ENCODE measurements around the gene RASGRF2. TPM values are rescaled to one million over a fixed set of nuclear protein-coding genes. Genes with fewer than 3 reads are reported as not detected.

Gene RASGRF2
- polyA plus RNA-seq, 2 of the 4 experiments (the other 2 are of a cell fraction) = 1.4 to 2.1 TPM

GRCh38 chr5:81241001-81241400 is 280.8 kb downstream of the RASGRF2 start:
- no peak for FAIRE-seq

GRCh38 chr5:81241961-81242648 is 281.9 kb downstream of the RASGRF2 start:
- Histone ChIP-seq H3K4me2 (no peak overlapping the region), H3K27ac (no peak overlapping the region), H3K4me3 (no peak overlapping the region), H3K9me3 (no peaks in the 10 kb centered on the region), H3K4me1 (peaks cover 20% of the 10 kb centered on the region)
- DNase-seq (ENCODE audit: low read depth in 1 of 2, low spot score in 1 of 2) (no peak), ATAC-seq (no peak), FAIRE-seq (no peak)
- CTCF ChIA-PET = interaction anchor here (1.2 kb wide), 2 partner anchors 11 to 29 kb away, joined by 3 to 5 read pairs; no protein-coding TSS in a partner anchor
- POLR2A ChIA-PET = no interaction called here
- WGBS (ENCODE audit: missing lambda C conversion rate) = 82% methylated on average over 8 of the region's 8 CpGs
- TF ChIP-seq NR3C1 (IDR thresholded peaks at IDR 0.05) = no peak
- no peak for TF ChIP-seq SMC3 (IDR thresholded peaks at IDR 0.05)
- TF ChIP-seq, protein P1, sequence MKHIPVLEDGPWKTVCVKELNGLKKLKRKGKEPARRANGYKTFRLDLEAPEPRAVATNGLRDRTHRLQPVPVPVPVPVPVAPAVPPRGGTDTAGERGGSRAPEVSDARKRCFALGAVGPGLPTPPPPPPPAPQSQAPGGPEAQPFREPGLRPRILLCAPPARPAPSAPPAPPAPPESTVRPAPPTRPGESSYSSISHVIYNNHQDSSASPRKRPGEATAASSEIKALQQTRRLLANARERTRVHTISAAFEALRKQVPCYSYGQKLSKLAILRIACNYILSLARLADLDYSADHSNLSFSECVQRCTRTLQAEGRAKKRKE (CRISPR knock-in tag; IDR thresholded peaks at IDR 0.05; ENCODE audit: low read depth) = no peak
- no peak for TF ChIP-seq CBX8 (IDR thresholded peaks at IDR 0.05)
- no peak for TF ChIP-seq RCOR1 (IDR thresholded peaks at IDR 0.05; ENCODE audit: low read depth, low read length)
- TF ChIP-seq ZFP36 (IDR thresholded peaks at IDR 0.05; ENCODE audit: borderline replicate concordance, partially characterized antibody) = no peak
- TF ChIP-seq, protein P2, sequence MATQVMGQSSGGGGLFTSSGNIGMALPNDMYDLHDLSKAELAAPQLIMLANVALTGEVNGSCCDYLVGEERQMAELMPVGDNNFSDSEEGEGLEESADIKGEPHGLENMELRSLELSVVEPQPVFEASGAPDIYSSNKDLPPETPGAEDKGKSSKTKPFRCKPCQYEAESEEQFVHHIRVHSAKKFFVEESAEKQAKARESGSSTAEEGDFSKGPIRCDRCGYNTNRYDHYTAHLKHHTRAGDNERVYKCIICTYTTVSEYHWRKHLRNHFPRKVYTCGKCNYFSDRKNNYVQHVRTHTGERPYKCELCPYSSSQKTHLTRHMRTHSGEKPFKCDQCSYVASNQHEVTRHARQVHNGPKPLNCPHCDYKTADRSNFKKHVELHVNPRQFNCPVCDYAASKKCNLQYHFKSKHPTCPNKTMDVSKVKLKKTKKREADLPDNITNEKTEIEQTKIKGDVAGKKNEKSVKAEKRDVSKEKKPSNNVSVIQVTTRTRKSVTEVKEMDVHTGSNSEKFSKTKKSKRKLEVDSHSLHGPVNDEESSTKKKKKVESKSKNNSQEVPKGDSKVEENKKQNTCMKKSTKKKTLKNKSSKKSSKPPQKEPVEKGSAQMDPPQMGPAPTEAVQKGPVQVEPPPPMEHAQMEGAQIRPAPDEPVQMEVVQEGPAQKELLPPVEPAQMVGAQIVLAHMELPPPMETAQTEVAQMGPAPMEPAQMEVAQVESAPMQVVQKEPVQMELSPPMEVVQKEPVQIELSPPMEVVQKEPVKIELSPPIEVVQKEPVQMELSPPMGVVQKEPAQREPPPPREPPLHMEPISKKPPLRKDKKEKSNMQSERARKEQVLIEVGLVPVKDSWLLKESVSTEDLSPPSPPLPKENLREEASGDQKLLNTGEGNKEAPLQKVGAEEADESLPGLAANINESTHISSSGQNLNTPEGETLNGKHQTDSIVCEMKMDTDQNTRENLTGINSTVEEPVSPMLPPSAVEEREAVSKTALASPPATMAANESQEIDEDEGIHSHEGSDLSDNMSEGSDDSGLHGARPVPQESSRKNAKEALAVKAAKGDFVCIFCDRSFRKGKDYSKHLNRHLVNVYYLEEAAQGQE (IDR thresholded peaks at IDR 0.05) = no peak
- no peak for TF ChIP-seq TFCP2L1 (CRISPR knock-in tag; IDR thresholded peaks at IDR 0.05)
- no peak for TF ChIP-seq ZSCAN20 (CRISPR knock-in tag; IDR thresholded peaks at IDR 0.05)
- TF ChIP-seq CHD2 (IDR thresholded peaks at IDR 0.05; ENCODE audit: low read length, partially characterized antibody) = no peak
- TF ChIP-seq PHF8 (IDR thresholded peaks at IDR 0.05; ENCODE audit: borderline replicate concordance, low read depth) = no peak

More at GRCh38 chr5:81241001-81241400, 280.8 kb downstream of the RASGRF2 start:
- TF ChIP-seq EHMT2 (IDR thresholded peaks at IDR 0.05; ENCODE audit: low read depth) (no peak), NFE2L2 (conservative IDR thresholded peaks at IDR 0.05; ENCODE audit: low read length) (no peak), EP300 (IDR thresholded peaks at IDR 0.05) (no peak), ZFP36 (IDR thresholded peaks at IDR 0.05; ENCODE audit: borderline replicate concordance, partially characterized antibody) (no peak), HOXB13 (CRISPR knock-in tag; IDR thresholded peaks at IDR 0.05; ENCODE audit: low read depth) (no peak), HES2 (IDR thresholded peaks at IDR 0.05) (no peak), E2F6 (IDR thresholded peaks at IDR 0.05; ENCODE audit: borderline replicate concordance, low read depth) (no peak), BHLHE40 (IDR thresholded peaks at IDR 0.05; ENCODE audit: low read depth, low read length) (no peak), HOXB5 (CRISPR knock-in tag; IDR thresholded peaks at IDR 0.05) (no peak), RFX5 (IDR thresholded peaks at IDR 0.05) (no peak), HEYL (CRISPR knock-in tag; IDR thresholded peaks at IDR 0.05) (no peak), MAZ (IDR thresholded peaks at IDR 0.05; ENCODE audit: borderline replicate concordance, low read depth, low read length) (no peak), RNF2 (IDR thresholded peaks at IDR 0.05; ENCODE audit: borderline replicate concordance, low read depth) (no peak)
- TF ChIP-seq, protein P2 (IDR thresholded peaks at IDR 0.05) = no peak
- TF ChIP-seq, protein P3, sequence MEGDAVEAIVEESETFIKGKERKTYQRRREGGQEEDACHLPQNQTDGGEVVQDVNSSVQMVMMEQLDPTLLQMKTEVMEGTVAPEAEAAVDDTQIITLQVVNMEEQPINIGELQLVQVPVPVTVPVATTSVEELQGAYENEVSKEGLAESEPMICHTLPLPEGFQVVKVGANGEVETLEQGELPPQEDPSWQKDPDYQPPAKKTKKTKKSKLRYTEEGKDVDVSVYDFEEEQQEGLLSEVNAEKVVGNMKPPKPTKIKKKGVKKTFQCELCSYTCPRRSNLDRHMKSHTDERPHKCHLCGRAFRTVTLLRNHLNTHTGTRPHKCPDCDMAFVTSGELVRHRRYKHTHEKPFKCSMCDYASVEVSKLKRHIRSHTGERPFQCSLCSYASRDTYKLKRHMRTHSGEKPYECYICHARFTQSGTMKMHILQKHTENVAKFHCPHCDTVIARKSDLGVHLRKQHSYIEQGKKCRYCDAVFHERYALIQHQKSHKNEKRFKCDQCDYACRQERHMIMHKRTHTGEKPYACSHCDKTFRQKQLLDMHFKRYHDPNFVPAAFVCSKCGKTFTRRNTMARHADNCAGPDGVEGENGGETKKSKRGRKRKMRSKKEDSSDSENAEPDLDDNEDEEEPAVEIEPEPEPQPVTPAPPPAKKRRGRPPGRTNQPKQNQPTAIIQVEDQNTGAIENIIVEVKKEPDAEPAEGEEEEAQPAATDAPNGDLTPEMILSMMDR (IDR thresholded peaks at IDR 0.05) = no peak
- H3K4me1 ChIP-seq = peaks cover 16% of the 10 kb centered on the region
- ATAC-seq (no peak), DNase-seq (ENCODE audit: low read depth in 1 of 2, low spot score in 1 of 2) (no peak)
- H3K9me3 ChIP-seq = no peaks in the 10 kb centered on the region
- H3K4me3 ChIP-seq = no peak overlapping the region
- H3K27ac ChIP-seq = no peak overlapping the region
- CTCF ChIA-PET = interaction anchor here (1.0 kb wide), 1 partner anchor 45 kb away, joined by 4 read pairs; no protein-coding TSS in a partner anchor
- POLR2A ChIA-PET = interaction anchor here (0.8 kb wide), 1 partner anchor 14 kb away, joined by 3 read pairs; no protein-coding TSS in a partner anchor
- H3K4me2 ChIP-seq = no peak overlapping the region
- WGBS (ENCODE audit: missing lambda C conversion rate) = 79% methylated on average over 5 of the region's 5 CpGs

Data from A549 (cell line).